GM18519 (cell line): Measurements from ENCODE around the gene CYLD.

Experiments
- ATAC-seq: cut with Tn5 transposase; IDR thresholded peaks from one replicate; pipeline ENCODE4 v1.9.1; 2021; ENCODE audit warnings: mild to moderate bottlenecking, moderate library complexity; ENCODE audit not compliant: unreplicated experiment, low FRiP score

Gene CYLD

GRCh38 chr16:50814052-50814451 lies 72.2 kb downstream of the CYLD start:
- ATAC-seq, result no peak

DNA sequence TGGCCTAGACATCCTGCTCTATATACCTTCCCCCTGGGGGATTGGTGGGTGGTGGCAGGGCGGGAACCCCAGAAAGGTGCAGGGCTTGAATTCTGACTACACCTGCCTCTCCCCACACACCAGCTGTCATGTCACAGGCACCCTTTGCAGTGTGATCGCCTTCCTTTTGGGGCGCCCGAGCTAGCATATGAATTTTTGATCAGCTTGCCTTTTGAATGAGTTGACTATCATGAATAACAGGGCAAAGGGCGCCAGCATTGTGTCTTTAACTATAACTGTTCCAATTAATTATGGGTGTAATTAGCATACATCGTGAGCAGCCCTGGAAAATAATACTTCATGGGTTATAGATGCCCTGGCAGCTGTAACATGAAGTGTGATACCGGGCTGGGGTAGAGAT lies 72.7 kb downstream of the CYLD start:
- no peak for ATAC-seq

DNA sequence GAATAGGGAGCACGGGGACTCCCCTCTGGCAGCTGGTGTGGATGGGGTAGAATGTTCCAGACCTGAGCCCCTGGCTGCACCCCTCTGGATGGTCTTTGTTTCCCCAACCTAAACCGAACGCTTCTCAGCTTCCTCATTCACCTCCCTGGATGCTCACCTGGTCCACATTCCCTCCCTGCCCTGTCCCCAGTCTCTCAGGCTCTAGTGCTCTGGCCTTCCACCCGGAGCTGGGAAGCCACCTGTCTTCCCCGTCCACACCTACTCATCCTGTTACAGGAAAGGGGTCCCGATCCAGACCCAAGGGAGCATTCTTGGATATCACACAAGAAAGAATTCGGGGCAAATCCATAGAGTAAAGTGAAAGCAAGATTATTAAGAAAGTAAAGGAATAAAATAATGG lies 73.5 kb downstream of the CYLD start:
- ATAC-seq, result no peak

DNA sequence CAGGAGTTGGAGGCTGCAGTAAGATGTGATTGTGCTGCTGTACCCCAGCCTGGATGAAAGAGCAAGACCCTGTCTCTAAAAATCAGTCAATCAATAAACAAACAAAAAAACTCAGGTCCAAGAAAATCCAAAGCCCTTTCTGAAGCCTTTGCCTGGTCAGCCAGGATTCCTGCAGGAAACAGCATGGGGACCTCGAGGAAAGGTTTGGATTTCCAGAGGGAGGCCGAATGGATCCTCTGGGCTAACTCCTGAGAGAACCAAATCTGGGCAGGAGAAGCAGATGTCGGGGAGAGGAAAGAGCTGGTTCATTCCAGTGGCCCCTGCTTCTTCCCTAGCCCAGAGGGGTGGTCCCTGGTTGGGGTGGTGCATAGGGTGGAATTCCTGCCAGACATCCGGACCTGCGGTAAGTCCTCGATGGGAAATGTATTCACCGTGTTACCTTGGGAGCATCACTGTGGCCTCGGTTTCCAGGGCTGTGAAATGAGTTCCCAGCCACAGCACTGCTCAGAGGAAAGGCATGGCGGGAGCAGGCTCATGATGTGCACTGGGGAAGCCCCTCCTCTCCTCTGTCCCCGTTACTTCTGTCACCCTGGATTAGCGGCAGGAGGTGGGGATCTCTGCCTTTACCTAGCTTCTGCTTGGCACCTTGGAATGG lies 75.1 kb downstream of the CYLD start:
- ATAC-seq, result no peak

DNA sequence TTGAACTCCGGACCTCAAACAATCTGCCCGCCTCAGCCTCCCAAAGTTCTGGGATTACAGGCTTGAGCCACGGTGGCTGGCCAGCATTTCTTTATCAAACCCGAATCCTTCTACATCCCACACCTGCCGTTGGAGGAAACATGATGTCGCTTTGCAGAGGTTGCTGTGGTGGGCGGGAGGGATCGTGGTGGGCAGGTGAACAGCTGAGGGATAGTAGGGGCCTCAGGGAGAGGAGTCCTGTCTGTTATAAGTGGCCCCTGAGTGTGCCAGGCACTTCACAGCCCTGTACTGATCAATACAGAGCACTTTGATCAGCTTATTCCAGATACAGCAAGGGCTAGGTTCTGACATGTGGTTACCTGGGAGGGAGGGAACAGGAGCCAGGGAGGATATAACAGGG lies 76.5 kb downstream of the CYLD start:
- ATAC-seq, result no peak

DNA sequence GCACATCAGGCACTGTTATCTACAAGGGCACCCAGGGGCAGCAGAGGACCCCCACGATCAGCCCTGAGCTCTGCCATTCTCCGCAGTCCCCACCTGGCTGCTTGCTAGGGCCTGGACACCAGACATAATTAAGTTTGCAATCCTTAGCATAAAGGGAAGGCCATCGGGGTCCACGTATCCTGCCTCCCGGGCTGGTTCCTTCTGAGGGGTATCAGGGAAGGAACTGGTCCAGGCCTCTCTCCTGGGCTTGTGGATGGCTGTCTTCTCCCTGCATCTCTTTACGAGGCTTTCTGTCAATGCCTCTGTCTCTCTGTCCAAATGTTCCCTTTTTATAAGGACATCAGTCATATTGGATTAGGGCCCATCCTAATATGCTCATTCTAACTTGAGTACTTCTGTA lies 77.8 kb downstream of the CYLD start:
- ATAC-seq, result no peak

DNA sequence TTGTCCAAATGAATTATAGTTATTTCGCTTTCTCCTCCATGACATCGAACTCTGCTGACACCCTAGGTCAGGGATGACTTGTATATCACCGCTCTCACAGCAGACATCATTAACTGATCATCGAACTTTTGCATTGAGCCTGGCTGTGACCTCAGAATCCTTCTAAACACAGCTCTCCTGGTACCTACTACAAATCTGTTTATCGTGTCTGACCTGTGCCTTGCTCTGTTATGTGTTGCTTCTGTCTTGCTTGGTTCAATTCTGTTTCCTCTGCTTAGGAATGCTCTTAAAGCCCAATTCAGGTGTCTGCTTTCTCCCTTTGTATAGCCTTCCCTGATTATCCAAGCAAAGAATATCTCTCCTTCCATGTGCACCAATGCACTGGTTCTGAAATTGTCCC lies 78.3 kb downstream of the CYLD start:
- no peak for ATAC-seq

DNA sequence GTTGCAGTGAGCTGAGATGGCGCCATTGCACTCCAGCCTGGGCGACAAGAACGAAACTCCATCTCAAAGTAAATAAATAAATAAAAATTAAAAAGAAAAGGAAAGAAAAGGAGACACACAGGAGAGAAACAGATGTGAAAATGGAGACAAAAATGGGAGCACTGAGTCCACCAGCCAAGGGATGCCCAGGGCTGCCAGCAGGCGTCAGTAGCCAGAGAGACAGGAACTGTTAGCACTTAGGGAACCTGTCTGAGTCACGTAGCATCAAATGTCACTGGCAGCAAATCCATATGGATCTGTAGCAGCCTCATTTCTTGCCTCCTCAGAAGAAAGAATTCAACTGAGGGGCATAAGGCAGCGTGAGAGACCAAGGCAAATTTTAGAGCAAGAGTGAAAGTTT lies 79.7 kb downstream of the CYLD start:
- ATAC-seq, result no peak

GRCh38 chr16:50822671-50823070 lies 80.8 kb downstream of the CYLD start:
- no peak for ATAC-seq

DNA sequence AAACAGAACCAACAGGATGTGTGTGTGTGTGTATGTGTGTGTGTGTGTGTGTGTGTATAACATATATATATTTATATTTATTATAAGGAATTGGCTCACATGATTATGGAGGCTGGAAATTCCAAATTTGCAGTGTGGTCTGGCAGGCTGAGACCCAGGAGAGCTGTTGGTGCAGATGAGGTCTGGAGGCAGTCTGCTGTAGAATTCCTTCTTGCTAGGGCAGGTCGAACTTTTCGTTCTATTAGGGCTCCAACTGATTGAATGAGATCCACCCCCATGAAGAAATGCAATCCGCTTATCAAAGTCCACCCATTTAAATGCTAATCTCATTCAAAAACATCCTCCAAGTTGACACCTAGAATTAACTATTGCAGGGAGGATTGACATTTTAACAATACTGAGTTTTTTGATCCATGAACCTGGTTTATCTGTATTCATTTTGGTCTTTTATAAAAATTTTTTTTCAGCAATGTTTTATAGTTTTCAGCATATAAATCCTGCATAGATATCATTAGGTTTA lies 85.0 kb downstream of the CYLD start:
- ATAC-seq, result no peak

- ATAC-seq, result no peak
Measured at GRCh38 chr16:50828164-50828702, 86.3 kb downstream of the CYLD start.

GRCh38 chr16:50830698-50831097 lies 88.8 kb downstream of the CYLD start:
- no peak for ATAC-seq

DNA sequence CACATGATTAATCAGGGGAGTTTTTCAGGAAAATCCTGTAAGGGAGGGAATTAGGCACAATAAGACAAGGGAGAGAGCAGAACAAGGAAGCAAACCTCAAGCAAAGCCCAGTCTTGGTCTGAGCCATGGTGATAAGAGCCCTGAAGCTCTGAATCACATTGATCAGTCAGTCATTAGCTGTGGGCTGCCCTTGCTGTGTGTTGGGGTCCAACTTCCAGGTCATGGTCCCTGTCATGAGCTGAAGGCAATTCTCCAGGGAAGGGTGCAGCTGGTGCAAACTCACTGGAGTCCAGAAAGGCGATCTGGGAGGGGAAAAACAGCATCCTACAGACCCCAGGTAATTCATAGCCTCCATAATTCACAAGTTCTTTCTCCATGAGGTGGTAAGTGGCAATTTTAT lies 89.9 kb downstream of the CYLD start:
- ATAC-seq, result no peak

GRCh38 chr16:50833929-50834328 lies 92.0 kb downstream of the CYLD start:
- ATAC-seq, result no peak

DNA sequence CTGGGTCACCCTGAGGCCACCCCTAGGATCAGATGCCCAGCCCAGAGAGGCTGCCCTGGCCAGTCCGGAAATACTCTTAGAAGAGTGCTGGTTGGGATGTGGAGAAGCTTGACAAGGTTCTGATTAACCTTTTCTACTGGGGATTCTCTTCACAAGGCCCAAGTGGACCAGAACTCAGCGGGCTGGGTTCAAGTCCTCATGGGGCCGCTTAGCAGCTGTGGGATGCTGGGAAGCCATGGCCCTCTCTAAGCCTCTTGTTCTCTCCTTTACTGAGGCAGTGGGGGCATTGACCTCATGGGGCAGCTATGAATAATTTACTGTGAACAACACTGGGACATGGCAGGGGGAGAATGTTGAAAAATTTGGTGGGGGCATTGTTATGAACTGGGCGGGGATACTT lies 92.8 kb downstream of the CYLD start:
- no peak for ATAC-seq

GRCh38 chr16:50835358-50836060 lies 93.6 kb downstream of the CYLD start:
- ATAC-seq, result no peak

- no peak for ATAC-seq
Measured at GRCh38 chr16:50836121-50836621, 94.3 kb downstream of the CYLD start.

- no peak for ATAC-seq
Measured at GRCh38 chr16:50837324-50837723, 95.4 kb downstream of the CYLD start.

DNA sequence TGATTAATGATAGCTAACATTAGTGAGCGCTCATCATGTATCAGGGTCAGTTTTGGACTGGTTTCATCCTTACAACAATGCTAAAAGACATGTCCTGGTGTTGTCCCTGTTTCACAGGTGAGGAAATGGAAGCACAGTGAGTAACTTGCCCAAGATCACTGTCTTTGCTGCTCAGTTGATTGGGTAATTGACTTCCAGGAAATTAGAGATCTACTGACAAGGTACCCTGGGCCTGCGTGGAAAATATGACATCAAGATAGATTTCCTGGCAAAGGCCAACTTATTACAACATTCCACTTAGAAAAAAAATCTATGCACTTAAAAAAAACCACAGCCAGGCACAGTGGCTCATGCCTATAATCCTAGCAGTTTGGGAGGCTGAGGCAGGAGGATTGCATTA lies 96.3 kb downstream of the CYLD start:
- no peak for ATAC-seq

GRCh38 chr16:50838885-50839284 lies 97.0 kb downstream of the CYLD start:
- no peak for ATAC-seq

GRCh38 chr16:50839356-50839755 lies 97.5 kb downstream of the CYLD start:
- ATAC-seq, result no peak
